ENCODE results near the gene ABLIM3. TPM values are rescaled to one million over a fixed set of nuclear protein-coding genes. Genes with fewer than 3 reads are reported as not detected.

The ABLIM3 gene
- total RNA-seq, 1 donor from 2014 or later, result 30.1 TPM

GRCh38 chr5:149298163-149298562 is 156.9 kb downstream of the ABLIM3 start:
- no peak for DNase-seq (ENCODE audit: low read depth)
- H3K4me3 ChIP-seq (ENCODE audit: low read depth, low read length), result no peak overlapping the region
- TF ChIP-seq CTCF (conservative IDR thresholded peaks at IDR 0.05; ENCODE audit: low read depth, low read length), result no peak

- no peak for TF ChIP-seq CTCF (conservative IDR thresholded peaks at IDR 0.05; ENCODE audit: low read depth, low read length)
- DNase-seq (ENCODE audit: low read depth), result no peak
Observed at GRCh38 chr5:149298842-149299404, 157.6 kb downstream of the ABLIM3 start.

GRCh38 chr5:149299451-149300054 is 158.3 kb downstream of the ABLIM3 start:
- TF ChIP-seq CTCF (conservative IDR thresholded peaks at IDR 0.05; ENCODE audit: low read depth, low read length), result no peak
- DNase-seq (ENCODE audit: low read depth), result no peak
- no peak overlapping the region for H3K4me3 ChIP-seq (ENCODE audit: low read depth, low read length)

More at GRCh38 chr5:149298842-149299404, 157.6 kb downstream of the ABLIM3 start:
- no peak overlapping the region for H3K4me3 ChIP-seq (ENCODE audit: low read depth, low read length)

- H3K4me3 ChIP-seq (ENCODE audit: low read depth, low read length), result no peak overlapping the region
- no peak for DNase-seq (ENCODE audit: low read depth)
- TF ChIP-seq CTCF (conservative IDR thresholded peaks at IDR 0.05; ENCODE audit: low read depth, low read length), result no peak
Observed at GRCh38 chr5:149300441-149300840, 159.1 kb downstream of the ABLIM3 start.

- TF ChIP-seq CTCF (conservative IDR thresholded peaks at IDR 0.05; ENCODE audit: low read depth, low read length), result no peak
- DNase-seq (ENCODE audit: low read depth), result no peak
- H3K4me3 ChIP-seq (ENCODE audit: low read depth, low read length), result no peak overlapping the region
Observed at GRCh38 chr5:149301049-149301743, 159.9 kb downstream of the ABLIM3 start.

GRCh38 chr5:149301744-149302380 is 160.6 kb downstream of the ABLIM3 start:
- DNase-seq (ENCODE audit: low read depth), result no peak
- no peak for TF ChIP-seq CTCF (conservative IDR thresholded peaks at IDR 0.05; ENCODE audit: low read depth, low read length)
- no peak overlapping the region for H3K4me3 ChIP-seq (ENCODE audit: low read depth, low read length)

Data from epithelial cell of proximal tubule (primary cell).